H9 (cell line): ENCODE measurements around the gene ALLC. TPM values are rescaled to one million over a fixed set of nuclear protein-coding genes. Genes with fewer than 3 reads are reported as not detected.

Experiments
- DNase-seq: peaks from one replicate; pipeline ENCODE4 v3.0.0-alpha.2; 2017
- H2AFZ ChIP-seq: one replicate; pipeline ENCODE4 v1.6.1; 2013; ENCODE audit warnings: mild to moderate bottlenecking, low read length, control low read depth, moderate library complexity
- H2AK5ac ChIP-seq: 2 replicates; pipeline ENCODE4 v1.6.1; 2013; ENCODE audit warnings: low read length, control low read depth, mixed read lengths; ENCODE audit not compliant: insufficient read length
- H2BK120ac ChIP-seq: one replicate; pipeline ENCODE4 v1.6.1; 2013; ENCODE audit warnings: low read depth, mild to moderate bottlenecking, low read length, control low read depth, inconsistent platforms; ENCODE audit not compliant: poor library complexity, severe bottlenecking
- H2BK12ac ChIP-seq: 2 replicates; pipeline ENCODE4 v1.6.1; 2013; ENCODE audit warnings: low read length, control low read depth, mixed read lengths, low read depth; ENCODE audit not compliant: insufficient read length
- H2BK15ac ChIP-seq: 2 replicates; pipeline ENCODE4 v1.6.1; 2013; ENCODE audit warnings: low read depth, low read length, control low read depth
- H2BK20ac ChIP-seq: one replicate; pipeline ENCODE4 v1.6.1; 2013; ENCODE audit warnings: low read depth, mild to moderate bottlenecking, low read length, control low read depth, inconsistent platforms; ENCODE audit not compliant: poor library complexity, severe bottlenecking
- H2BK5ac ChIP-seq: 2 replicates; pipeline ENCODE4 v1.6.1; 2013; ENCODE audit warnings: low read length, control low read depth, mixed read lengths; ENCODE audit not compliant: insufficient read length
- H3K14ac ChIP-seq: 2 replicates; pipeline ENCODE4 v1.6.1; 2013; ENCODE audit warnings: low read length, control low read depth; ENCODE audit not compliant: insufficient read depth
- H3K18ac ChIP-seq: 2 replicates; pipeline ENCODE4 v1.6.1; 2013; ENCODE audit warnings: low read depth, mild to moderate bottlenecking, mixed read lengths, low read length, control low read depth; ENCODE audit not compliant: insufficient read length
- H3K23ac ChIP-seq: 2 replicates; pipeline ENCODE4 v1.6.1; 2013; ENCODE audit warnings: low read length, control low read depth, mixed read lengths, low read depth; ENCODE audit not compliant: insufficient read length
- H3K23me2 ChIP-seq: 2 replicates; pipeline ENCODE4 v1.6.1; 2013; ENCODE audit warnings: low read depth, mild to moderate bottlenecking, mixed read lengths, low read length, control low read depth; ENCODE audit not compliant: insufficient read length, poor library complexity, severe bottlenecking
- H3K27ac ChIP-seq: 2 replicates; pipeline ENCODE4 v1.5.1; 2013; ENCODE audit warnings: low read length, control low read depth, mixed read lengths, low read depth; ENCODE audit not compliant: insufficient read length
- H3K27me3 ChIP-seq: 2 replicates; pipeline ENCODE4 v1.6.1; 2013; ENCODE audit warnings: low read length, control low read depth, inconsistent platforms; ENCODE audit not compliant: insufficient read depth
- H3K4ac ChIP-seq: 2 replicates; pipeline ENCODE4 v1.6.1; 2013; ENCODE audit warnings: low read depth, mild to moderate bottlenecking, control low read depth, inconsistent platforms, low read length, moderate library complexity
- H3K4me1 ChIP-seq: 2 replicates; pipeline ENCODE4 v1.6.1; 2013; ENCODE audit warnings: low read length, control low read depth, inconsistent platforms; ENCODE audit not compliant: insufficient read depth
- H3K4me2 ChIP-seq: 2 replicates; pipeline ENCODE4 v1.6.1; 2013; ENCODE audit warnings: low read length, control low read depth, mixed read lengths; ENCODE audit not compliant: insufficient read length, insufficient read depth
- H3K56ac ChIP-seq: 2 replicates; pipeline ENCODE4 v1.6.1; 2013; ENCODE audit warnings: low read depth, mild to moderate bottlenecking, mixed read lengths, low read length, control low read depth; ENCODE audit not compliant: insufficient read length
- H3K79me1 ChIP-seq: 2 replicates; pipeline ENCODE4 v1.6.1; 2013; ENCODE audit warnings: low read depth, mild to moderate bottlenecking, moderate library complexity, low read length, control low read depth, inconsistent platforms; ENCODE audit not compliant: insufficient read depth, poor library complexity, severe bottlenecking
- H3K79me2 ChIP-seq: 2 replicates; pipeline ENCODE4 v1.6.1; 2013; ENCODE audit warnings: low read length, control low read depth, inconsistent platforms; ENCODE audit not compliant: insufficient read depth
- H3K9ac ChIP-seq: 2 replicates; pipeline ENCODE4 v1.6.1; 2013; ENCODE audit warnings: low read length, control low read depth, mixed read lengths; ENCODE audit not compliant: insufficient read length; ENCODE audit errors: extremely low read depth
- H3K9me3 ChIP-seq: one replicate; pipeline ENCODE4 v1.6.1; 2013; ENCODE audit warnings: low read depth, low read length, inconsistent platforms; ENCODE audit not compliant: control insufficient read depth
- H3T11ph ChIP-seq: one replicate; pipeline ENCODE4 v1.6.1; 2013; ENCODE audit warnings: mild to moderate bottlenecking, low read length, control low read depth, inconsistent platforms
- H4K20me1 ChIP-seq: one replicate; pipeline ENCODE4 v1.6.1; 2013; ENCODE audit not compliant: control insufficient read depth, insufficient read length, insufficient read depth
- H4K5ac ChIP-seq: 2 replicates; pipeline ENCODE4 v1.6.1; 2013; ENCODE audit warnings: low read depth, mild to moderate bottlenecking, mixed read lengths, low read length, control low read depth; ENCODE audit not compliant: insufficient read length
- H4K8ac ChIP-seq: replicated peaks from 2 replicates; pipeline ENCODE4 v1.6.1; 2013; ENCODE audit warnings: low read length, control low read depth, mixed read lengths, low read depth; ENCODE audit not compliant: insufficient read length
- H4K91ac ChIP-seq: 2 replicates; pipeline ENCODE4 v1.6.1; 2013; ENCODE audit warnings: low read depth, mild to moderate bottlenecking, moderate library complexity, mixed read lengths, low read length, control low read depth; ENCODE audit not compliant: insufficient read length
- H3K27ac Mint-ChIP-seq, 3 experiments: 2 replicates in 2 of 3; 3 replicates in 1 of 3; pipeline ENCODE4 v1.8.0; 2020 to 2021; ENCODE audit warnings: mixed read lengths in 3 of 3, mild to moderate bottlenecking in 1 of 3, moderate library complexity in 1 of 3
- H3K27me3 Mint-ChIP-seq: 2 replicates; pipeline ENCODE4 v1.8.0; 2021; ENCODE audit warnings: low read depth, mild to moderate bottlenecking, moderate library complexity, mixed read lengths
- H3K36me3 Mint-ChIP-seq, 3 experiments: 2 replicates in 2 of 3; 3 replicates in 1 of 3; pipeline ENCODE4 v1.8.0; 2020 to 2021; ENCODE audit warnings: low read depth in 3 of 3, mixed read lengths in 3 of 3; ENCODE audit not compliant: insufficient read depth in 1 of 3
- H3K4me1 Mint-ChIP-seq, 2 experiments: 2 replicates each; pipeline ENCODE4 v1.8.0; 2020; ENCODE audit warnings: mixed read lengths in 2 of 2
- H3K4me3 Mint-ChIP-seq, 2 experiments: 2 replicates in 1 of 2; 3 replicates in 1 of 2; pipeline ENCODE4 v1.8.0; 2020 to 2021; ENCODE audit warnings: mild to moderate bottlenecking in 2 of 2, mixed read lengths in 2 of 2, moderate library complexity in 1 of 2
- H3K9me3 Mint-ChIP-seq, 2 experiments: 2 replicates in 1 of 2; 3 replicates in 1 of 2; pipeline ENCODE4 v1.8.0; 2020; ENCODE audit warnings: mild to moderate bottlenecking in 2 of 2, mixed read lengths in 2 of 2, moderate library complexity in 1 of 2
- CTCF ChIP-seq: fragments of 200-600 bp; sonication (generic); conservative IDR thresholded peaks from 3 replicates; pipeline ENCODE4 v1.8.0; 2021; ENCODE audit warnings: antibody characterized with exemption, mild to moderate bottlenecking
- WGBS: extraction: QIAGEN DNeasy Blood & Tissue Kit; methylation state at CpG from one replicate; pipeline ENCODE4 v1.1.7; 2013; ENCODE audit warnings: missing lambda C conversion rate, low lambda C conversion rate, mixed read lengths; ENCODE audit not compliant: insufficient read length; ENCODE audit errors: extremely low coverage; 5-methylcytosine and 5-hydroxymethylcytosine counted together
- total RNA-seq: library from RNA; stranded (reverse); gene quantifications from 2 replicates; pipeline ENCODE4 v1.2.1, GENCODE V29; 2021

The ALLC gene
- total RNA-seq, 1 experiment from 2014 or later = not detected

DNA sequence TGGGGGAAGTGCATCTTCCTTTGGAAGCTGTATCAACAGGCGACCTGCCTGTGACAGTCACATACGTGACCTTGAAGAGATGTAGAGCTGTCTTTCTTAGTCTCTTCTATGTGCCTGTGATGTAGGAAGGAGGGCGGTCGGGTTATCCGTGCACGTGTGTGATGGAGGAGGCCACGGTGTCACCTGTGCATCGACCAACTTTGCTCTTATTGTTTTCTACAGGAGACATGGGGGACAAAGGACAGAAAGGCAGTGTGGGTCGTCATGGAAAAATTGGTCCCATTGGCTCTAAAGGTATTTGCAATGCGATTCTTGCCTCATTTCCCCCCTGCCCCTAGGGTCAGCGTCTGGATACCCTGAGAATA lies 20.7 kb upstream of the ALLC start:
- Histone ChIP-seq H4K91ac (no peak overlapping the region), H3K23me2 (no peaks in the 10 kb centered on the region), H3K14ac (no peak overlapping the region), H3K79me2 (no peaks in the 10 kb centered on the region), H2AFZ (no peak overlapping the region), H3K18ac (no peak overlapping the region), H3K9me3 (no peaks in the 10 kb centered on the region), H4K5ac (no peak overlapping the region), H2BK120ac (no peak overlapping the region), H3K56ac (no peak overlapping the region), H3K4ac (no peak overlapping the region), H3K79me1 (no peaks in the 10 kb centered on the region), H3K4me2 (no peak overlapping the region), H2BK5ac (no peak overlapping the region), H3K9ac (no peak overlapping the region), H2AK5ac (no peak overlapping the region), H4K20me1 (no peaks in the 10 kb centered on the region), H3K23ac (no peak overlapping the region), H3K27ac (no peak overlapping the region), H3T11ph (no peak overlapping the region), H2BK20ac (no peak overlapping the region), H4K8ac (no peak overlapping the region), H2BK15ac (no peak overlapping the region), H2BK12ac (no peak overlapping the region), H3K4me1 (no peaks in the 10 kb centered on the region), H3K27me3 (no peaks in the 10 kb centered on the region)
- no peak for DNase-seq
- Mint-ChIP-seq H3K9me3 (no peaks in the 10 kb centered on the region), H3K27ac (no peak overlapping the region; a peak in 1 of 7 replicates), H3K4me3 (no peak overlapping the region), H3K36me3 (no peaks in the 10 kb centered on the region), H3K27me3 (peaks cover 22% of the 10 kb centered on the region), H3K4me1 (peaks cover 7 to 15% of the 10 kb centered on the region in 2 experiments)
- no CpG with 5 or more reads among the region's 11 CpGs for WGBS
- TF ChIP-seq CTCF = no peak
